Endometrial microvascular endothelial cells (primary cell): ENCODE measurements around the gene CAST. TPM values are rescaled to one million over a fixed set of nuclear protein-coding genes. Genes with fewer than 3 reads are reported as not detected.

Experiments
- in situ Hi-C: cut with HindIII; loops from 2 replicates; pipeline ENCODE4 v1.10.0; 2017; ENCODE audit warnings: low sequenced_read_pairs, low pct_unique_long_range_greater_than_20kb; ENCODE audit errors: inconsistent ontology term
- total RNA-seq: library from RNA; depleted of rRNA; stranded (reverse); fragments of >200 nt; gene quantifications from one replicate; pipeline ENCODE4 v1.2.3, GENCODE V29; 2015; ENCODE audit errors: inconsistent ontology term

CAST gene
- total RNA-seq, 1 donor from 2014 or later, result 155 TPM

DNA sequence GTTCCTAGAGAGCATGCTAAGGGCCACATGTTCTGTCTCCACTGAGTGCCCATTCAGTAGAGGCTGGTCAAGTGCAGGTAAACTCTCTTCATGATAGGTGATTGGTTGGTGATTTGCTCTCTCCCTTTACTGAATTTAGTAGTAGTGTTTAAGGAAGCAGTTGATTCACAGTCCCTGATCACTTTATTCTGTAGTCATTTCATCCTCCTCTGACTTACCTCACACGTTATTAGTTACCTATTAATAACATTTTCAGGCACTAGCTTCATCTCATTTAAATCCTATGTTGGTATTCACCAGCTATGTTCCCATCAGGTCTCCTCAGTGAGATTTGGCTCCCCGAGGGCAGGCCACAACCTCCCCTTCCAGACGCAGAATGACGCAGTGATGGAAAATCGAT is 93.7 kb downstream of the CAST start:
- in situ Hi-C loops, result no loop called here

DNA sequence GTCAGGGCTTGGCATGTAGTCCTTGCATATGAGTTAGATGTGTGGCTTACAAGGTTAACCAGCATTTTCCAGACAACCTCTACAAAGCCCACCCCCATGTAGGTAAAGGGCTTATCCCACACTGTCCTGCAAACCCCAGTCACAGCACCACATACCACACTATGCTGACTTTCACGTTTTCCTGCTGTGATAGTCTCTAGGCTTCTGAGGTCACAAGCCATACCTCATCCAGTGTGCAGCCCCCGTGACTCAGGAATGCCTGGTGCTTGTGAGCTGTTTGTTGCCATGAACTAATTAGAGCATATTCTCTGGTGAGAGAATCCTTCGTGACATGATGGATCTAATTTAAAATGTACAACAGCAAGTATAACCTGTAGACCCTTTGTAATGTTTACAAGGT is 94.8 kb downstream of the CAST start:
- in situ Hi-C loops, result no loop called here

DNA sequence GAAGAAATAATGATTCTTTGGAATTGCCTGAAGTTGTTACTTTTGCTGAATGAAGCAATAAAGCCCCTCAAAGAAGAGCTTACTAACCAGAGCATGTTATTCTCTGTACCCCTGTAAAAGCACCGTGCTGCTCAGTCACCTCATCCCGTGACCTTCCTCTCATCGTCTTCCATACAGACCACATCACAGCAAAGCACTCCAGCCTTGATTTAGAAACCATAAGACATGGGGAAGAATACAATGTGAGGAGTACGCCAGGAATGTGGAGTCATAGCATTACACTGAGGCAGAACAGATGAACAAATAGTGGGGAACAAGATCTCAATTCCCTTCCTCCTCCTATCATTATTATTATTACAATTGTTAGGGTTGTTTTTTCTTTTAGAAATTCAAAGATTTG is 96.4 kb downstream of the CAST start:
- in situ Hi-C loops, result no loop called here

DNA sequence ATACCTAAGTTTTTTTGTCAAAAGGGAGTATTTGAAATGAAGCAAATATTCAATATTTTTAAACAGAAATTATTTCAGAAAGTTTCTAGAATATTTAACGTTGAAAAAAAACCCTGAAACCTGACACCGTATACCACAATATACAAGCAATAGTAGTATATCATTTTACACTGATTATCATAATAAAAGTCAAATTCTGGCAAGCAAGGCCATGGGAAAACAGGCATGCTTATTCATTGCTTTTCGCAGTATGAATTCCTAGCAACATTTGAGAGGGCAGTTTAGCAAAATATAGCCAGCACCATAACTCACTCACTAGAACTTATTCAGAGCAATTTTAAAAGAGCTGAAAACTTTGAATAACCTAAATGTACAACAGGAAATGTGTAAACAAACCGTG is 99.4 kb downstream of the CAST start:
- in situ Hi-C loops, result no loop called here

DNA sequence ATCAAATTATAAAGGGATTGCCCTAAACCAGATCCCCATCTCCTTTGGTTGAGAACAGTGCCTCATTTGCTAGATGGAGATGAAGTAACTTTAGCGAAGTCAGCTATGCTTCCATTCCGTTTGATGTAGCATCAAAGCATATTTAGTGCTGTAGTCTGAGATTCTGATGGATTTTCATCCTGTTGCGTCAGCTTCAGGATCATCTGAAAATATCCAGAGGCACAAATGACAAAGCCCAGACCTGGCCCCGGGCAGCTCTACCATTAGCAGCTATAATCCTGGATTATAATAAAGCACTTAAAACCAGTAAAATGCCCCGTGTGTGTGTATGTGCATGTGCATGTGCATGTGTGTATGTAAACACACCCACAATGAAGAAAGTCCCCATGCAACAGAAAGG is 100.8 kb downstream of the CAST start:
- in situ Hi-C loops, result no loop called here

DNA sequence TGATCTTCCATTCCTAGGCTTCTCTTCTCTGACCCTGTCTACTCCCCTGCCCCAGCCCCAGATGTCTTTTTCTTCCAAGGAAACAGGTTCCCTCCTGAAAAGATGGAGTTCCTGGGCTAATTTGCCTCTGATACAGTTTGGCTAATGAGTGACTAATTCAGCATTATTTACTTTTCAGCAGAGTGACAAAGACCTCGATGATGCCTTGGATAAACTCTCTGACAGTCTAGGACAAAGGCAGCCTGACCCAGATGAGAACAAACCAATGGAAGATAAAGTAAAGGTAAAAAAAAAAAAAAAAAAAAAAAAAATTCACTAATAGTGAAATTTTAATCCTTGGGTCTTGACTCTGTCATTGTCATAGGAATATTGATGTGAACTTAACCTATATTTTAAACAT is 102.9 kb downstream of the CAST start:
- in situ Hi-C loops, result no loop called here

DNA sequence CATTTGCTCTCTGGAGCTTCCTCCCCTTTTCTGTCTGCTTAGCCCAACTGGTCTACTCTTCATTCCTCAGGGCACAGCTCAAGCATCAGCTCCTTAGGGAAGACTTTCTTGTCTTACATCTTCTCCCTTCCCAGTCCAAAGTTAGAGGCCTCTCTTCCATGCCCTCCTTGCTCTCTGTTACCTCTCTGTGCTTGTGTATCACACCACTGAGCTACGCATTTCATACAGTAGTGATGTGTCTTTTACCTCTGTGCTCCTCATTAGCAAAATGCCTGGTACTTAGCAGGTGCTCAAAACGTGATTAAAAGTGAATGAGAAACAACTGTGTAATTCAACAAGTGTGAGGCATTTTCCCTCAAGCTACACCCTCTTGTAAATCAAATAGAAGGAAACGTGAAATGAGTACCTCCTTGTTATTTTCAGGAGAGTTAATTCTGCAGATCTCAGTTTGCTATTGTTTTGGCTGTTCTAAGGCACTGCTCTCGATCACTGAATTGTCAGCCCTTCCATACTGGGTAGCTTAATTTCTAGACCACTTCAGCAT is 106.6 kb downstream of the CAST start:
- in situ Hi-C loops, result no loop called here

DNA sequence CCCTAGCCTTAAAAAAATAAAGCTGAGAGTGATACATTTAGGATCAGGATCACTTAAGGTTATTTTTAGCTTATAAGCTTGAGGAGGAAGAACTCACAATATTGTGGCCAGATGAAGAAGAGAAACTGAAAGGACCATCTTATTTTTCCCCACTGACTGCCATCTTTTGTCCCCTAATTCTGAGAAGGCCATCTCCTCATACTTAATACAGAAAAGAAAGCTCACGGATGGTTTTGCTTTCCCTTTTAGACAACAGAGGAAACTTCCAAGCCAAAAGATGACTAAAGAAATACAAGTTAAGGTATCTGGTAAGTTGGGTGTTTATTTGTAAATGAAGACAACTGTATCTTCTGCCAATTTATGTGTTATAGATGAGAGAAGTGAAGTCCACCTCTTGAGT is 109.2 kb downstream of the CAST start:
- in situ Hi-C loops, result no loop called here

DNA sequence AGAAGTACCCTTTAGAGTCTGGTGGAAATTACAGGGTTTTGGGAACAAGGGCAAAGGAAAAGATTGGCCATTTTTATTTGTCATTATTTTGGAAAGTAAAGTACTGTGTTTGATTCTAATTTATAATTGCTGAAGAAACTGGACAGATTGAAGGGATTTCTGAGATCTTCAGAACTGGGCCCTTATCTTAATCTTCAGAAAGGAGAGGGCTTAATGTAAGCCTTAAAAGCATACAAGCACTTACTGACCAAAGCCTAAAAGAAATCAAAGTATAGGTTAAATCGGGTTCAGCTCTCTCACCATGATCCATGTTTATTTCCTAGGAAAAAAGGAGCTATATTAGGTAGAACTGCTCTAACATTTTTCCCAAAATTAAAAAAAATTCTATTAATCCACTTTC is 109.9 kb downstream of the CAST start:
- in situ Hi-C loops, result no loop called here

DNA sequence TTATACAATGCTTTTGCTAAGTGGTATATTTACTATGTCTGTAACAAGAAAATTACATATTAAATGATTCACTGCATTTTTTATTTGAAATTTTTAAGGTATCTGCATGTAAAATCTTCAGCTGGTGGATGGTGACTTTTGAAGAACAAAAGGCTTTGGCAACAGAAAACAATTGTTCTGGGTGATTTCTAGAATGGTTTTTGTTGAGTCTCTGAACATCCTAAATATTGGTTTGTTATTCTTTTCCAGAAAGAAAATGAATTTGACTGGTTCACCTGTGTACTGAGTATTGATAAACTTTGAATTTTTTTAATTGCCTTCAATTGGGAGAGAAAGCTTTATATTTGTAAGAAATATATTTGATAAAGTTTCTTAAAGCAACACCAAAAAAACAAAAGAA is 110.4 kb downstream of the CAST start:
- in situ Hi-C loops, result no loop called here

DNA sequence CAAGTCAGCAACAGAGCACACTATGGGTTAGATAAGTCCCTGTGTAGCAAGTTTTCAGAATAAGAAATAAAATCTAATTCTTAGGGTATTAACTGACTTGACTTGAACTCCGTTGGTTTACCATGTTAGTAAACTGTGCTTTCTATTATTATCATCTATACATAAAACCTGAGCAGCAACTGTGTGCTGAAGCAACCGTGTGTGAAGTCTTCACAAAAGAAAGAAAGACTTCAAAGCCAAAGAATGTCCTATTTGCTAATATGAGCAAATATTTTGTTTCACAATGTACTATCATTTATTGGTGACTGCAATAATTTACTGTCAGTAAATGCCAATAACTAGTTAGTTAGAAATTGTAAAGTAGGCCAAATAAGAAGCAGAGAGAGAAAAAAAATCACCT is 112.9 kb downstream of the CAST start:
- in situ Hi-C loops, result no loop called here

DNA sequence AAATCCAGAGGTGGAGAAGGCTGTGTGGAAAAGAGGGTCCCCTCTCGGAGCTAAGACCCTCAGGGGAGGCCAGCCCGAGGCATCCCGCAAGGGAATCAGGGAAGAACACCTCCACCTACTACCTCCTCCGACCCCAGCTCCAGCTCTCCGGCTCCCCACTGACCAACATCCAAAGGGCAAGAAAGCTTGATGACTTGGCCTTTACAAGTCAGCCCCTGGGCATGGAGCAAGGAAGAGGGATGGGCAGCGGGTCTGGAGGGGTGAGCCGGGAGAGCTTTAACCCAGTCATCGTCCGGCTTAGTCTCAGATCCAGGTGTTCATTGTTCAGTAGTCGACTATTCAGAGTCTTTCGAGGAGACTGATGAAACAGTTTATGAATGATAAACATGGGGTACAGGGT is 113.5 kb downstream of the CAST start:
- in situ Hi-C loops, result no loop called here

DNA sequence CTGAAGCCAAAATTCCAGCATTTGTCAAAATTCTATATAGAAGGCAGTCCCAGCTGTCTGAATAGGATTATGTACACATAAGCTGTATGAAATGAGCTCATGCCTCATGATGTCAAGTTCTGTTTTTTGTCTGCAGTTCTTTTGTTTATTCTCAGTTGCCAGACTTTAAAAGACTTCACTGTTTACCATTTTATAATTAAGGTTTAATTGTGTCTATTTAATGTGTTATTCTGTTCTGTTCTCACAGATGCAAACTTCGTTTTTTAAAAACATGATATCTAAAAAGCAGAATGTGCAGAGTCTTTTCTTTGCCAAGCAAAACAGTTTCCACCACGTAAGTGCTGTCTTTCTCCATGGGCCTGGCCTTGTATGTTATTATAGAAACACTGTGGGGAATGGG is 114.4 kb downstream of the CAST start:
- in situ Hi-C loops, result no loop called here

DNA sequence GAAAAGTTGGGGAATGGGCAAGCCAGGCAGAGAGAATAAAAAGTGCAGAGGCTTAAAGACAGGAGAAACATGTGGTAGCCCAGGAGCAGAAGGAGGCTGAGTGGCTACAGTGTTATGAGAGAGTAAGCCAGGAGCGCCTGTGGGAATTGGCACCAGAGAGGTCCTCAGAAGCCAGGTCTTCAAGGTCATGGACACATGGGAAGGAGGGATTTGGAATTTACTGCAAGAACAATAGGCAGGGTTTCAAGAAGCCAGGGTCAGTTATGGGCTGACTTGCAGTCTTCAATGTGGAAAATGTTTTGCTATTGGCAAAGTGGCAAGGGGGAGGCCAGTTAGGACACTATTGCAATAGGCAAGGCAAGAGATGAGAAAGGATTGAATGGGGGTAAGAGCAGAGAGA is 116.2 kb downstream of the CAST start:
- in situ Hi-C loops, result no loop called here

DNA sequence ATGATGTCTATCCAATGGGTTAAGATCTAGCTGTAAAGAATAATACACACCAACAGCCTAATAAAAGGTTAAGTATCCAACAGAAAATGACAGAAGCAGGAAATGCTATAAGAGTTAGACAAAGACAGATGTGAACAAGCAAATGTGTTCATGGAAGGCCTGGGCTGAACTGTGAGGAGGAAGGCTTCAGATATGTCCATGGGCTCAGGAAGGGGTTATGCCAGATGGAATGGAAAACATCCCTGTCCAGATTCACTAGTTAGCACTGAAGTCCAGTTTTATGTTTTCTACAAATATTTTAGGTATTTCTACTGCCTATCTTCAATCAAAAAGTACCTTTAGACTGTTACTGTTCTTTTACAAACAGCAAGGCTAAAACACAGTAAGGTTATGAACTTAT is 118.5 kb downstream of the CAST start:
- in situ Hi-C loops, result no loop called here

DNA sequence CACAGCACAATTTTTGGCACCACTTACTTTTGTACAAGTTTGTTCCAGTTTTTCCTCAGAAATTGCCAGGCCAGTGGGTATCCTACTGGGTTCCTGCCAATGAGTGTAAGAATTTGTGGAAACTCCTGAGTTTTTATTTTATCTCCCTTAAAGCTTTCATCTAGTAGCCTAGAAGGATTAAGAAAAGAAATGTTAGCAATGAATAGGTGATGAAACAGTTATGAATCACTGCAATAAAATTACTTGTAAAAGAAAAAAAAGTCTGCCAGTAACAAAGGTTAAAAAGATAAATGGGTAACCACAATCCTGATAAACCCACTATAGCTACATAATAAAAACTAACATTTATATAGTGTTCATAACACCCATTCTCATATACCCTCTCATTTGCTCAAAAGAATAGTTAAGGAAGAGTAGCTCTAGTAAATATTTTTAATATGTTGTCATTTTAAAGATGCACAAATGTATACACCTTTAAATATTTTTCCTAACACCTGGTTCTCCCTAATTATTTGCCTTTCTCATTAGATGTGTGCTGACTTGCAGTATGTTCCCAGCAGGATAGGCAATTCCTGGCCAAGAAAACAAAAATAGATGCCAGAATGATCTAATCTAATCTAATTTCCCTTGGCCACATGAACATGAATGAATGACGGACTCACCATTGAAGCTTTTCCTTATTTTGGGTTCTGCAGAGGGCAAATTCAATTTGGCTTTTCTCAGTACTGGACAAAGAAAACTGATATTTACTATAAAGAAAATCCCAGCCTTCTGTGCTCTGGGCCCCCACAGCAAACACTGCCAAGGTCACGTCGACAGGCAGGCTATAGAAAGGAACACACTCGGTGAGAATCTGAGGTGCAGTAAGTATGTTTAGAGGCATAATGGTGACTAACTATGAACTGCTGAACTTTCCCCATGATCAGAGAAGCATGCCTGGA is 119.1 kb downstream of the CAST start:
- in situ Hi-C loops, result no loop called here

DNA sequence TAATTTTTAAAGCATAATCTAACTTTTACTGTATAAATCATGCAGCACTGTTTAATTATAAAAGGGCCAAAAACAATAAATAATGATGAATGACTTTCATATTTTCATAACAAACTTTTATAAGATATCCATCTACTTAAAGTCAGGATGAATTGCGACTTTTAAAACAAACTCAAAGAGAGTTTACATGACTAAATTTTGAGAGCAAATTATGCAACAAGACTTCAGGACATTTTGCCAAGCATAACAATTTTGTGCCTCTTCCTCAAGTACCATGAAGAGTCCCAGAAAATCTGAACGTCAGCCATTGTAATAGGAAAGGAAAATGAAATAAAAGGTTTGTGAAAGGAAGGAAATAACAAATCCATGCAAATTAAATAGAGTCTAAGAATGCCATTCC is 121.2 kb downstream of the CAST start:
- in situ Hi-C loops, result no loop called here

DNA sequence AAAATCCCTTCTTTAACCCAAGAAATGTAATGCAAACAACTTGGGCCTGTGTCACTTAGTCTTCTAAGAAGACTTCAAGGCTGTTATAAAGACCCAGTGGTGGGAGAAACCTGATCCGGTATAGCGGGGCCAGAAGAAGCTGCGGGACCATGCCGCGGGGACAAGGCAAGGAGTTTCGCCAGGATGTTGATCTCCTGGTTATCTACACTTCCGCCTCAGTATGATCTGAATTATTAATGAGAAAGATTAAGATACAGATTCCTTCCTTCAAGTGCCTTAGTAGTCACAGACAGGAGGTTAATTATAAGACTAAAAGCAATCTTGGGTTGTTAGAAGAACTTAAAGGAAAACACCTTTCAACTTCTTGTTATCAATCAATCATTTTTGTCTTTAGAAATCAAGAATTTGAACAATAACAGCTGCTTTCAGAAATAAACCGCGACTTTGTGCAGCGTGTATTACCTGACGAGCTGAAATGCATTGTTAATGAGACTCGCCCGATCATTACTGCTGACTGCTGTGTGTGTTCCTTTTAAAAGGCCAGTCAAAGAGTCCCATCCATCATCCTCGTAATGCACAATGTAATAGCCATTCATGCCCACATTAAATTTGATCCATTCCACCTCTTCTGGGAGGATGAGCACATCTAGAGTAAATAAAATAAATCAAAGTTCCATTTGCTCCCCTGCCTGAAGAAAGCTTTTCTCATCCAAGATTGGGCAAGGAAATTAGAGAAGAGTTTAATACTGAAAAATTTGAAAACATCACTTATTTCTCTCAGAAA is 123.3 kb downstream of the CAST start:
- in situ Hi-C loops, result no loop called here

DNA sequence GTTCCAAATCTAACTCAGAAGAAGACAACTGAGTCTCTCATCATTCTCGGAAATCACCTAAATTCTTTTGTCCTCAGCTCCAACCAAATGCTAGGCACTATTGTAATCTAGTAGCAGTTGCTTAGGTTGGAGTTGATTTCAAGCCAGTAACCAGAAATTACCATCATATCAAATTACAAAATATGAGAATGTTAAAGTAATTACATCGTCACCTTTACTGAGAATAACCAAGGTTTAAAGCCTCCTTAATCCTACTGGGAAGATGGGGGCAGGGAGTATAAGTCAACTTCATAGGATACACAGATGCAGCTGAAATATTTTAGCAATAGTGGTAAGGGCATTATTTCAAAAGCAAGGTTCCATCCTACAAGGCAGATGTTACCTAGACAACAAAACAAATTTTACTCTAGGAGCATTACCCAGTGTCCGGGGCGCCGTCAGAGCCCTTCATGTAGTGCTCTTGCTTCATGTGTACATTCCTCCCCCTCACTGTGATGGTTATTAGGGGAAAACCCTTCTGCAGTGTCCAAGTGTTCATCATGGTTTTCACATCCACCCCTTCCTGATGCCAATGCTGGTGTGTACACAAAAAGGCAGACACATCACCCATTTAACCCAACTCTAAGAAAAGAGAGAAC is 126.1 kb downstream of the CAST start:
- in situ Hi-C loops, result no loop called here
